ENCODE measurements around the gene RPL23. TPM values are rescaled to one million over a fixed set of nuclear protein-coding genes. Genes with fewer than 3 reads are reported as not detected.

Gene RPL23
- total and polyA plus RNA-seq, 9 of the 15 experiments (the other 6 are each of a cell fraction or from before 2014, with no cell fraction given), result 1,745 to 3,667 (median 3,096) TPM

- FAIRE-seq (no peak), ATAC-seq (no peak), DNase-seq (ENCODE audit: extremely low read depth in 1 of 4, low spot score in 3 of 4) (no peak)
- in situ Hi-C loops (cut with MboI), result no loop called here
- no TSS peak for BruUV-seq (replicated peaks)
- no peaks in the 10 kb centered on the region for H3K9me3 ChIP-seq (replicated peaks; ENCODE audit: control insufficient read depth, insufficient read depth, low read depth, low read length)
- H3K27ac ChIP-seq (ENCODE audit: extremely low read depth, low read depth, low read length), result no peak overlapping the region
- H3K9ac ChIP-seq (ENCODE audit: insufficient read depth in 1 of 2, low read depth in 2 of 2, low read length in 2 of 2), result no peak overlapping the region
- intact Hi-C loops (cut with micrococcal nuclease), result no loop called here
- ChIA-PET CTCF (ENCODE audit: low intra/inter-chr PET ratio) (no interaction called here), POLR2A (no interaction called here)
- H4K20me1 ChIP-seq (replicated peaks; ENCODE audit: control insufficient read depth, insufficient read depth, low read length), result peaks cover 7% of the 10 kb centered on the region; the same call in 1 of the 2 replicates
- no peak overlapping the region for H3K4me2 ChIP-seq (ENCODE audit: insufficient read depth, low read length)
- peaks cover 3 to 13% of the 10 kb centered on the region in 2 experiments; a peak in 3 of 5 replicates for H3K4me1 ChIP-seq (replicated peaks in 1 of 2; ENCODE audit: control insufficient read depth in 2 of 2, insufficient read depth in 2 of 2, low read length in 2 of 2)
- peaks cover 14% of the 10 kb centered on the region for H3K79me2 ChIP-seq (ENCODE audit: control insufficient read depth, insufficient read depth, low read length)
- H3K9me1 ChIP-seq (ENCODE audit: control insufficient read depth, insufficient read depth, low read length), result no peaks in the 10 kb centered on the region
- H3K27me3 ChIP-seq (ENCODE audit: control insufficient read depth in 2 of 2, insufficient read depth in 2 of 2, low read length in 2 of 2), result no peaks in the 10 kb centered on the region
- WGBS (ENCODE audit: insufficient coverage, low coverage, missing lambda C conversion rate), result 33% methylated on average over 5 of the region's 5 CpGs
- H2AFZ ChIP-seq (ENCODE audit: low read depth, low read length), result no peak overlapping the region
- no peak overlapping the region for H3K4me3 ChIP-seq
- peaks cover 10% of the 10 kb centered on the region for H3K36me3 ChIP-seq (ENCODE audit: control insufficient read depth, insufficient read depth, low read length)
- no peak for TF ChIP-seq SMARCA4 (IDR thresholded peaks at IDR 0.05)
- no peak for TF ChIP-seq ADNP (tag; IDR thresholded peaks at IDR 0.05)
- no peak for TF ChIP-seq ZBTB34 (CRISPR knock-in tag; IDR thresholded peaks at IDR 0.05)
- no peak for TF ChIP-seq PATZ1 (CRISPR knock-in tag; IDR thresholded peaks at IDR 0.05; ENCODE audit: borderline replicate concordance)
- no peak for TF ChIP-seq CEBPB (tag; IDR thresholded peaks at IDR 0.05)
- TF ChIP-seq ZNF184 (CRISPR knock-in tag; IDR thresholded peaks at IDR 0.05), result no peak
- TF ChIP-seq NCOR1 (IDR thresholded peaks at IDR 0.05), result no peak
- TF ChIP-seq CHCHD3 (CRISPR knock-in tag; IDR thresholded peaks at IDR 0.05), result no peak
- no peak for TF ChIP-seq ZNF512 (tag; IDR thresholded peaks at IDR 0.05)
- TF ChIP-seq ZNF583 (CRISPR knock-in tag; IDR thresholded peaks at IDR 0.05), result no peak
- no peak for TF ChIP-seq ZMIZ1 (IDR thresholded peaks at IDR 0.05; ENCODE audit: low read depth in 2 of 2, low read length in 2 of 2)
- TF ChIP-seq EP400 (IDR thresholded peaks at IDR 0.05), result no peak
Observed at GRCh38 chr17:38857271-38857670, 3.8 kb upstream of the RPL23 start.
